Measurements from ENCODE around the gene MTFMT. TPM values are rescaled to one million over a fixed set of nuclear protein-coding genes. Genes with fewer than 3 reads are reported as not detected.
A peak's percentile ranks its signal among the peaks of the same experiment; 100 is the strongest.

Gene MTFMT
- total RNA-seq, 1 donor from 2014 or later, result 30.3 TPM

- Histone ChIP-seq H2AFZ (replicated peaks) (no peak overlapping the region), H3K79me2 (ENCODE audit: low read depth) (no peaks in the 10 kb centered on the region), H4K20me1 (ENCODE audit: low read depth) (no peaks in the 10 kb centered on the region), H3F3A (ENCODE audit: low read depth) (no peaks in the 10 kb centered on the region), H3K4me1 (no peaks in the 10 kb centered on the region), H3K9ac (no peak overlapping the region), H3K9me3 (ENCODE audit: low read depth) (no peaks in the 10 kb centered on the region), H3K4me2 (no peak overlapping the region), H3K4me3 (no peak overlapping the region), H3K36me3 (no peaks in the 10 kb centered on the region), H3K27me3 (no peaks in the 10 kb centered on the region), H3K27ac (no peak overlapping the region)
- H3K4me3 Mint-ChIP-seq, result no peak overlapping the region
- no peaks in the 10 kb centered on the region for H3K9me3 Mint-ChIP-seq
- no peak for TF ChIP-seq EZH2 (IDR thresholded peaks at IDR 0.05)
- no peak for TF ChIP-seq CTCF (IDR thresholded peaks at IDR 0.05)
- no peak for TF ChIP-seq EZH2phosphoT487 (IDR thresholded peaks at IDR 0.05)
- H3K27me3 Mint-ChIP-seq (ENCODE audit: insufficient read depth, low read depth), result no peaks in the 10 kb centered on the region
- H3K27ac Mint-ChIP-seq, result no peak overlapping the region
- H3K4me1 Mint-ChIP-seq, result no peaks in the 10 kb centered on the region
- no peak for DNase-seq (ENCODE audit: low spot score)
- H3K36me3 Mint-ChIP-seq, result peaks cover 4% of the 10 kb centered on the region
Measured at GRCh38 chr15:64997066-64997465, 32.4 kb downstream of the MTFMT start.

- H3K9me3 ChIP-seq (ENCODE audit: low read depth), result no peaks in the 10 kb centered on the region
- TF ChIP-seq CTCF (IDR thresholded peaks at IDR 0.05) (no peak), EZH2 (IDR thresholded peaks at IDR 0.05) (no peak), EZH2phosphoT487 (IDR thresholded peaks at IDR 0.05) (no peak)
- no peak for DNase-seq (ENCODE audit: low spot score)
- Mint-ChIP-seq H3K4me1 (peaks cover 22% of the 10 kb centered on the region), H3K27me3 (ENCODE audit: insufficient read depth, low read depth) (peaks cover 3% of the 10 kb centered on the region), H3K9me3 (no peaks in the 10 kb centered on the region), H3K27ac (no peak overlapping the region), H3K36me3 (peaks cover under 1% of the 10 kb centered on the region), H3K4me3 (no peak overlapping the region)
- H3F3A ChIP-seq (ENCODE audit: low read depth), result peaks cover 28% of the 10 kb centered on the region
- H3K27me3 ChIP-seq, result no peaks in the 10 kb centered on the region
- H2AFZ ChIP-seq (replicated peaks), result no peak overlapping the region
- H3K4me3 ChIP-seq, result no peak overlapping the region
- no peak overlapping the region for H3K27ac ChIP-seq
- H4K20me1 ChIP-seq (ENCODE audit: low read depth), result no peaks in the 10 kb centered on the region
- no peak overlapping the region for H3K4me2 ChIP-seq
- H3K36me3 ChIP-seq, result no peaks in the 10 kb centered on the region
- H3K9ac ChIP-seq, result no peak overlapping the region
- peaks cover 8% of the 10 kb centered on the region for H3K4me1 ChIP-seq
- H3K79me2 ChIP-seq (ENCODE audit: low read depth), result peaks cover 15% of the 10 kb centered on the region
Measured at GRCh38 chr15:64993290-64993689, 36.1 kb downstream of the MTFMT start.

GRCh38 chr15:64991536-64992135 lies 37.8 kb downstream of the MTFMT start:
- Mint-ChIP-seq H3K9me3 (no peaks in the 10 kb centered on the region), H3K27me3 (ENCODE audit: insufficient read depth, low read depth) (peaks cover 3% of the 10 kb centered on the region), H3K4me3 (peak overlapping the region; percentile 73), H3K4me1 (peaks cover 32% of the 10 kb centered on the region), H3K36me3 (peaks cover 3% of the 10 kb centered on the region), H3K27ac (no peak overlapping the region)
- no peak overlapping the region for H3K4me2 ChIP-seq
- H3K27me3 ChIP-seq, result no peaks in the 10 kb centered on the region
- DNase-seq (ENCODE audit: low spot score), result no peak
- H2AFZ ChIP-seq (replicated peaks), result no peak overlapping the region
- H3K79me2 ChIP-seq (ENCODE audit: low read depth), result peaks cover 25% of the 10 kb centered on the region
- TF ChIP-seq EZH2phosphoT487 (IDR thresholded peaks at IDR 0.05), result no peak
- TF ChIP-seq EZH2 (IDR thresholded peaks at IDR 0.05), result no peak
- TF ChIP-seq CTCF (IDR thresholded peaks at IDR 0.05), result no peak
- no peaks in the 10 kb centered on the region for H4K20me1 ChIP-seq (ENCODE audit: low read depth)
- H3K4me3 ChIP-seq, result no peak overlapping the region
- H3K9ac ChIP-seq, result no peak overlapping the region
- peaks cover 8% of the 10 kb centered on the region for H3K4me1 ChIP-seq
- H3K9me3 ChIP-seq (ENCODE audit: low read depth), result no peaks in the 10 kb centered on the region
- peaks cover 31% of the 10 kb centered on the region for H3F3A ChIP-seq (ENCODE audit: low read depth)
- H3K36me3 ChIP-seq, result no peaks in the 10 kb centered on the region
- H3K27ac ChIP-seq, result no peak overlapping the region
